ENCODE results near the gene C8G. TPM values are rescaled to one million over a fixed set of nuclear protein-coding genes. Genes with fewer than 3 reads are reported as not detected.

C8G gene
- total and polyA plus RNA-seq, 2 donors (not counting 1 experiment from before 2014, with no cell fraction given), result 1.7 to 2.8 TPM

- Histone ChIP-seq H3K27me3 (replicated peaks in 1 of 4; ENCODE audit: control extremely low read depth in 1 of 4, control insufficient read depth in 3 of 4, insufficient read depth in 4 of 4, low read length in 3 of 4) (peaks cover 0 to 61% (median 14%) of the 10 kb centered on the region in 4 experiments), H3K27ac (ENCODE audit: low read length in 2 of 2) (no peak overlapping the region), H3K79me2 (ENCODE audit: control insufficient read depth, insufficient read depth, low read length) (no peaks in the 10 kb centered on the region), H3K9ac (ENCODE audit: low read length) (no peak overlapping the region), H3K36me3 (replicated peaks in 1 of 2; ENCODE audit: control extremely low read depth in 1 of 2, control insufficient read depth in 1 of 2, extremely low read depth in 1 of 2, insufficient read depth in 2 of 2, low read length in 1 of 2) (no peaks in the 10 kb centered on the region), H3K4me2 (replicated peaks; ENCODE audit: low read depth, low read length, poor library complexity, severe bottlenecking) (peak overlapping the region; percentile 37), H4K20me1 (ENCODE audit: control insufficient read depth, insufficient read depth, low read length, poor library complexity, severe bottlenecking) (no peaks in the 10 kb centered on the region), H3K4me1 (ENCODE audit: control insufficient read depth in 2 of 2, insufficient read depth in 2 of 2, low read length in 2 of 2) (peaks cover 9 to 12% of the 10 kb centered on the region in 2 donors), H2AFZ (ENCODE audit: insufficient read depth, low read depth, low read length, poor library complexity, severe bottlenecking) (no peak overlapping the region), H3K4me3 (ENCODE audit: control extremely low read depth in 1 of 5, extremely low read depth in 1 of 5, insufficient read depth in 1 of 5, low read depth in 2 of 5, low read length in 4 of 5) (no peak overlapping the region), H3K9me3 (ENCODE audit: control extremely low read depth in 1 of 3, control insufficient read depth in 2 of 3, insufficient read depth in 1 of 3, low read length in 2 of 3) (no peaks in the 10 kb centered on the region)
- H3K4me3 Mint-ChIP-seq, result no peak overlapping the region
- DNase-seq (no peak), ATAC-seq (ENCODE audit: low read depth) (no peak)
- no peaks in the 10 kb centered on the region for H3K9me3 Mint-ChIP-seq (ENCODE audit: insufficient read depth)
- H3K27me3 Mint-ChIP-seq, result peaks cover 26% of the 10 kb centered on the region
- intact Hi-C loops (cut with micrococcal nuclease), result no loop called here
- CTCF ChIA-PET, result no interaction called here
- WGBS (ENCODE audit: insufficient coverage), result 6% methylated on average over 47 of the region's 48 CpGs
- no peak overlapping the region for H3K27ac Mint-ChIP-seq
- no peak for TF ChIP-seq CTCF (IDR thresholded peaks at IDR 0.05)
- peak; percentile 80 for TF ChIP-seq EZH2 (IDR thresholded peaks at IDR 0.05; ENCODE audit: borderline replicate concordance, insufficient read depth, low read depth, low read length, poor library complexity, severe bottlenecking)
- POLR2A ChIA-PET, result no interaction called here
- peaks cover 6% of the 10 kb centered on the region for H3K4me1 Mint-ChIP-seq
Observed at GRCh38 chr9:136985027-136985602, 40.1 kb downstream of the C8G start.

GRCh38 chr9:136985853-136986252 is 40.8 kb downstream of the C8G start:
- no peak overlapping the region for H3K27ac Mint-ChIP-seq
- peaks cover 8% of the 10 kb centered on the region for H3K4me1 Mint-ChIP-seq
- Histone ChIP-seq H3K4me1 (ENCODE audit: control insufficient read depth in 2 of 2, insufficient read depth in 2 of 2, low read length in 2 of 2) (peaks cover 9 to 12% of the 10 kb centered on the region in 2 donors), H2AFZ (ENCODE audit: insufficient read depth, low read depth, low read length, poor library complexity, severe bottlenecking) (no peak overlapping the region), H3K27ac (ENCODE audit: low read length in 2 of 2) (no peak overlapping the region), H3K36me3 (replicated peaks in 1 of 2; ENCODE audit: control extremely low read depth in 1 of 2, control insufficient read depth in 1 of 2, extremely low read depth in 1 of 2, insufficient read depth in 2 of 2, low read length in 1 of 2) (no peaks in the 10 kb centered on the region), H3K9me3 (ENCODE audit: control extremely low read depth in 1 of 3, control insufficient read depth in 2 of 3, insufficient read depth in 1 of 3, low read length in 2 of 3) (peaks cover 0 to 3% (median 0%) of the 10 kb centered on the region in 3 donors), H3K27me3 (replicated peaks in 1 of 4; ENCODE audit: control extremely low read depth in 1 of 4, control insufficient read depth in 3 of 4, insufficient read depth in 4 of 4, low read length in 3 of 4) (peaks cover 0 to 54% (median 14%) of the 10 kb centered on the region in 4 experiments), H3K79me2 (ENCODE audit: control insufficient read depth, insufficient read depth, low read length) (no peaks in the 10 kb centered on the region), H3K9ac (ENCODE audit: low read length) (no peak overlapping the region), H3K4me2 (replicated peaks; ENCODE audit: low read depth, low read length, poor library complexity, severe bottlenecking) (no peak overlapping the region), H4K20me1 (ENCODE audit: control insufficient read depth, insufficient read depth, low read length, poor library complexity, severe bottlenecking) (no peaks in the 10 kb centered on the region), H3K4me3 (ENCODE audit: control extremely low read depth in 1 of 5, extremely low read depth in 1 of 5, insufficient read depth in 1 of 5, low read depth in 2 of 5, low read length in 4 of 5) (no peak overlapping the region)
- TF ChIP-seq EZH2 (IDR thresholded peaks at IDR 0.05; ENCODE audit: borderline replicate concordance, insufficient read depth, low read depth, low read length, poor library complexity, severe bottlenecking) (no peak), CTCF (IDR thresholded peaks at IDR 0.05) (no peak)
- CTCF ChIA-PET, result no interaction called here
- peaks cover 21% of the 10 kb centered on the region for H3K27me3 Mint-ChIP-seq
- no peak overlapping the region for H3K4me3 Mint-ChIP-seq
- H3K9me3 Mint-ChIP-seq (ENCODE audit: insufficient read depth), result no peaks in the 10 kb centered on the region
- DNase-seq (no peak), ATAC-seq (ENCODE audit: low read depth) (no peak)
- 18% methylated on average over 29 of the region's 33 CpGs for WGBS (ENCODE audit: insufficient coverage)
- intact Hi-C loops (cut with micrococcal nuclease), result no loop called here
- POLR2A ChIA-PET, result no interaction called here

All from B cell (primary cell).